HG03575 (cell line): Measurements from ENCODE around the gene PAX2.

ENCODE experiments used
- ATAC-seq: cut with Tn5 transposase; IDR thresholded peaks from one replicate; pipeline ENCODE4 v1.9.1; 2021; ENCODE audit not compliant: unreplicated experiment, insufficient number of reproducible peaks, low FRiP score; ENCODE audit errors: extremely low read depth

The PAX2 gene

DNA sequence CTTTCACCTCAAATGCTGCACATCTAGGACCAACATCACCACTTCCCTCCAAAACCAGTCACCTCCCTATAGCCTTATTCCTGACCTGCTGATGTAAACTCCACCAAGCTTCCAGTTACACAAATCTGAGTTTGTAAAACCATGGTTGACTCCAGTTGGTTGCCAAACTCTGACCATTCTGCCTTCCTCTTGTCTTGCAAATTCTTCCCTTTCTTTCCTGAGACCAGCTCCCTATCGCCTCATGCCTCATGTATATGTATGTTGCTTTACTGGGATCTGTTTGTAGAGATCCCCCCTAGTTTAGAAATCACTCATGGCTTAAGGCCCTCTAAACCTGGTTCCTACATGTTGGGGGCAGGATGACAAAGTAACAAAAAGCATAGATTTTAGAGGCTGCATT is 31.3 kb downstream of the PAX2 start:
- no peak for ATAC-seq

- no peak for ATAC-seq
Observed at GRCh38 chr10:100779329-100779728, 33.9 kb downstream of the PAX2 start.

DNA sequence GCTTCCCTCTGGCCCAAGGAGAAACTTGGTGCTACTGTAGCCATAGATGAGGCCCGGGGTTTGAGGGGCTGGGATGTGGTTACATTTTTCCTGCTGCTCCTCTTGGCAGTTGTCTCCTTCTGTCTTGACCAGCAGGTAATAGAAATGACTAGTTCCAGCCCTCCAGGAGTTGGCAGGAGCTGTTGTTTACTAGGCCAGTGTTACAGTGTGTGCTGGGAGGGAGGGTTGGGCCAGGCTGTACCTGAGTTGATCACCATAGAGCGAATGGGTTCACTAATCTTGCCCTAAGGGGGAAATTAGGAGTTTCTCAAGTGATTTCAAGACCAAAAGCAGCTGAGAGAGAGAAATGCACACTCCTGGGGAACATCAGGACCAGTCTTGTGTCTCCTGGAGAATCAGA is 34.9 kb downstream of the PAX2 start:
- ATAC-seq, result no peak

DNA sequence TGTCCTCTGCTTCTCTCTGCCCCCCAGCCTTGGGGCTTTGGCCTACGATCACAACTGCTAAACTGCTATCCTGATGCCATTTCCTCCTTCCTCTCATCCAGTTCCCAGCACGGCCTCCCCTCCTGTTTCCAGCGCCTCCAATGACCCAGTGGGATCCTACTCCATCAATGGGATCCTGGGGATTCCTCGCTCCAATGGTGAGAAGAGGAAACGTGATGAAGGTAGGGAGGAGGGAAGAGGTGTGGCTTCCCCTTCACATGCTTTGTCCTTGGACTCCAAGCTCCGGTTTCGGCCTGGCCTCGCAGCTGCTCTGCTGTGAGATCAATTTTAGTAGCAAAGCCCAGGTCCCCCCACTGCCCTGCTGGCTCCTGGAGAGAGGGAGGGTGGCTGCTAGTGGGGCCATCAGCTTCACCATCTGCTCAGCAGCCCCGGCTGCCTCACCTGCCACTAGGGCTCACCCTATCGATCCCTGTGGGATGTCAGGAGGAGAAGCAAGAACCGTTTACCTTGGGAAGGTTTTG is 35.8 kb downstream of the PAX2 start:
- ATAC-seq, result no peak

- no peak for ATAC-seq
Observed at GRCh38 chr10:100782461-100783244, 37.3 kb downstream of the PAX2 start.

GRCh38 chr10:100784126-100784525 is 38.7 kb downstream of the PAX2 start:
- ATAC-seq, result no peak

GRCh38 chr10:100786591-100786990 is 41.2 kb downstream of the PAX2 start:
- ATAC-seq, result no peak

- no peak for ATAC-seq
Observed at GRCh38 chr10:100788002-100788903, 42.9 kb downstream of the PAX2 start.

- no peak for ATAC-seq
Observed at GRCh38 chr10:100790761-100791208, 45.4 kb downstream of the PAX2 start.

- no peak for ATAC-seq
Observed at GRCh38 chr10:100791369-100792058, 46.1 kb downstream of the PAX2 start.

GRCh38 chr10:100792574-100792973 is 47.2 kb downstream of the PAX2 start:
- no peak for ATAC-seq

GRCh38 chr10:100793055-100793454 is 47.7 kb downstream of the PAX2 start:
- no peak for ATAC-seq

- no peak for ATAC-seq
Observed at GRCh38 chr10:100799881-100800280, 54.5 kb downstream of the PAX2 start.

GRCh38 chr10:100800931-100801330 is 55.5 kb downstream of the PAX2 start:
- ATAC-seq, result no peak

DNA sequence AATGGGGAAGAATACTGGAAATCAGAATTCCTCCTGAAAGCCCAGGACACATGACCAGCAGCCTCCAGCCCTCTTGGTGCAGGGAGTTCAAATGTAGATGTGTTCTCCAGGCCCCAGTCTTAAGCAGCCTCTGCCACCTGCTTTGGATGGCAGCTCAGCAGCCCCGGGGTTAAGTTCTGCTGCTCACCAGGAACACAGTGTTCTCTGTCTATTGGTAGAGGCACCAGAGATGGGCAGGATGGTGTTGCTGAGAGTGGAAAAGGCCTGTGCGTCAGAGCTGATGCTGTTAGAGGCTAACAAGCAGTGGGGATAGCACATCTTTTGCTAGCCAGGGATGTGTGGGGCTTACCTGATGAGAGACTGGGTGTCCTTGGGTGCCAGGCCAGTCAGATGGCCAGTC is 56.8 kb downstream of the PAX2 start:
- ATAC-seq, result no peak

- no peak for ATAC-seq
Observed at GRCh38 chr10:100802607-100803006, 57.2 kb downstream of the PAX2 start.

DNA sequence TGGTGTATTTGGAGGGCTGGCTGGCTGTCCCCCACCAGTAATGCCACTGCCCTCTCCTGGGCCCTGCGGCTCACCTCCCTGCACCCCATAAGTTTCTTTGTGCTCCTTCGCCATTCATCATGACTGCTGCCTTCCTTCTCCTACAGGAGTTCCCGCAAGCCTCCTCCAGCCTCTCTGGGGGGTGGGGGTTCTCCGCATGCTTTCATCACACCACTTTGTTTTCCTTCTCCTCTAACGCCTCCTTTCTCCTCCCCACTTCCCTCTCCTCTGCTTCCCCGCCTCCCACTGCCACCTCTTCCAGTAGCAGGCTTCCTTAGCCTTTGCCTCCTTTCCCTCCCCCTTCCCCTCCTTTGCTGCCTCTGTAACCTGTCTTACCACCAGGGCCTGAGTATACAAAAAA is 58.1 kb downstream of the PAX2 start:
- ATAC-seq, result no peak

GRCh38 chr10:100803908-100804307 is 58.5 kb downstream of the PAX2 start:
- no peak for ATAC-seq
